ENCODE measurements around the gene GRID2IP. TPM values are rescaled to one million over a fixed set of nuclear protein-coding genes. Genes with fewer than 3 reads are reported as not detected.

GRID2IP gene
- total and polyA plus RNA-seq, 2 of the 13 experiments (the other 11 are each of a cell fraction or from before 2014, with no cell fraction given), result 0.03 TPM; not detected in 1

DNA sequence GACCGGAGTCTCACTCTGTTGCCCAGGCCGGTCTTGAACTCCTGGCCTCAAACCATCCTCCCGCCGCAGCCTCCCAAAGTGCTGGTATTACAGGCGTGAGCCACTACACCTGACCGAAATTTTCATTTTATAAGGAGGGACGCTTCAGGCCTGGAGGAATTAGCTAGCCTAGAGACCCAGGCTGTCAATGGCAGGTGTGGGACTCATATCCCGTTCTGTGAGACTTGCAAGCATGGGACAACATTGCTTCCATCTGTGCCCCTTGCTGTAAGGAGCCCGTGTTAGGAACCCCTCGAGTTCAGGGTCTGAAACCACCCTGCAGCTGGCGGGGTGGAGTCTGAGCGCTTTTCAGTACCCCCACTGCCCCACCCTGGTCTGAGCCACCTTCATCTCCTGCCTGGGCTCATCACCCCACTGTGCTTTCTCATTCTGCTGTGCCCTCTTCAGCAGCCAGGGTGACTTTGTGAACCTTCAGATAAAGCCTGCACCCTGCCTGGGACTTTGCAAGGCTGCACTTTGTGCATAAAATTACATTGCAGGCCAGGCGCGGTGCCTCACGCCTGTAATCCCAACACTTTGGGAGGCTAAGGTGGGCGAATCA lies 102.2 kb downstream of the GRID2IP start (continued):
- TF ChIP-seq, protein P1, sequence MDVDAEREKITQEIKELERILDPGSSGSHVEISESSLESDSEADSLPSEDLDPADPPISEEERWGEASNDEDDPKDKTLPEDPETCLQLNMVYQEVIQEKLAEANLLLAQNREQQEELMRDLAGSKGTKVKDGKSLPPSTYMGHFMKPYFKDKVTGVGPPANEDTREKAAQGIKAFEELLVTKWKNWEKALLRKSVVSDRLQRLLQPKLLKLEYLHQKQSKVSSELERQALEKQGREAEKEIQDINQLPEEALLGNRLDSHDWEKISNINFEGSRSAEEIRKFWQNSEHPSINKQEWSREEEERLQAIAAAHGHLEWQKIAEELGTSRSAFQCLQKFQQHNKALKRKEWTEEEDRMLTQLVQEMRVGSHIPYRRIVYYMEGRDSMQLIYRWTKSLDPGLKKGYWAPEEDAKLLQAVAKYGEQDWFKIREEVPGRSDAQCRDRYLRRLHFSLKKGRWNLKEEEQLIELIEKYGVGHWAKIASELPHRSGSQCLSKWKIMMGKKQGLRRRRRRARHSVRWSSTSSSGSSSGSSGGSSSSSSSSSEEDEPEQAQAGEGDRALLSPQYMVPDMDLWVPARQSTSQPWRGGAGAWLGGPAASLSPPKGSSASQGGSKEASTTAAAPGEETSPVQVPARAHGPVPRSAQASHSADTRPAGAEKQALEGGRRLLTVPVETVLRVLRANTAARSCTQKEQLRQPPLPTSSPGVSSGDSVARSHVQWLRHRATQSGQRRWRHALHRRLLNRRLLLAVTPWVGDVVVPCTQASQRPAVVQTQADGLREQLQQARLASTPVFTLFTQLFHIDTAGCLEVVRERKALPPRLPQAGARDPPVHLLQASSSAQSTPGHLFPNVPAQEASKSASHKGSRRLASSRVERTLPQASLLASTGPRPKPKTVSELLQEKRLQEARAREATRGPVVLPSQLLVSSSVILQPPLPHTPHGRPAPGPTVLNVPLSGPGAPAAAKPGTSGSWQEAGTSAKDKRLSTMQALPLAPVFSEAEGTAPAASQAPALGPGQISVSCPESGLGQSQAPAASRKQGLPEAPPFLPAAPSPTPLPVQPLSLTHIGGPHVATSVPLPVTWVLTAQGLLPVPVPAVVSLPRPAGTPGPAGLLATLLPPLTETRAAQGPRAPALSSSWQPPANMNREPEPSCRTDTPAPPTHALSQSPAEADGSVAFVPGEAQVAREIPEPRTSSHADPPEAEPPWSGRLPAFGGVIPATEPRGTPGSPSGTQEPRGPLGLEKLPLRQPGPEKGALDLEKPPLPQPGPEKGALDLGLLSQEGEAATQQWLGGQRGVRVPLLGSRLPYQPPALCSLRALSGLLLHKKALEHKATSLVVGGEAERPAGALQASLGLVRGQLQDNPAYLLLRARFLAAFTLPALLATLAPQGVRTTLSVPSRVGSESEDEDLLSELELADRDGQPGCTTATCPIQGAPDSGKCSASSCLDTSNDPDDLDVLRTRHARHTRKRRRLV (CRISPR knock-in tag; IDR thresholded peaks at IDR 0.05), result no peak
- TF ChIP-seq, protein P2, sequence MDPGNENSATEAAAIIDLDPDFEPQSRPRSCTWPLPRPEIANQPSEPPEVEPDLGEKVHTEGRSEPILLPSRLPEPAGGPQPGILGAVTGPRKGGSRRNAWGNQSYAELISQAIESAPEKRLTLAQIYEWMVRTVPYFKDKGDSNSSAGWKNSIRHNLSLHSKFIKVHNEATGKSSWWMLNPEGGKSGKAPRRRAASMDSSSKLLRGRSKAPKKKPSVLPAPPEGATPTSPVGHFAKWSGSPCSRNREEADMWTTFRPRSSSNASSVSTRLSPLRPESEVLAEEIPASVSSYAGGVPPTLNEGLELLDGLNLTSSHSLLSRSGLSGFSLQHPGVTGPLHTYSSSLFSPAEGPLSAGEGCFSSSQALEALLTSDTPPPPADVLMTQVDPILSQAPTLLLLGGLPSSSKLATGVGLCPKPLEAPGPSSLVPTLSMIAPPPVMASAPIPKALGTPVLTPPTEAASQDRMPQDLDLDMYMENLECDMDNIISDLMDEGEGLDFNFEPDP (CRISPR knock-in tag; conservative IDR thresholded peaks at IDR 0.05), result no peak
- TF ChIP-seq KDM1A (CRISPR knock-in tag; IDR thresholded peaks at IDR 0.05) (no peak), WIZ (CRISPR knock-in tag; IDR thresholded peaks at IDR 0.05) (no peak), ZNF24 (IDR thresholded peaks at IDR 0.05) (no peak), HDAC2 (CRISPR knock-in tag; IDR thresholded peaks at IDR 0.05) (peak; percentile 22; the same call in 1 of the 2 replicates), HES4 (CRISPR knock-in tag; IDR thresholded peaks at IDR 0.05; ENCODE audit: borderline replicate concordance) (no peak), KLF16 (CRISPR knock-in tag; IDR thresholded peaks at IDR 0.05) (no peak), RFX1 (IDR thresholded peaks at IDR 0.05) (no peak), EZH2 (conservative IDR thresholded peaks at IDR 0.05; ENCODE audit: low read depth, low read length) (no peak), ZNF615 (CRISPR knock-in tag; IDR thresholded peaks at IDR 0.05; ENCODE audit: borderline replicate concordance) (no peak), MEIS1 (CRISPR knock-in tag; IDR thresholded peaks at IDR 0.05; ENCODE audit: borderline replicate concordance) (peak; percentile 80; the same call in 1 of the 2 replicates), BHLHE40 (IDR thresholded peaks at IDR 0.05; ENCODE audit: low read length) (no peak), ZNF567 (CRISPR knock-in tag; IDR thresholded peaks at IDR 0.05; ENCODE audit: borderline replicate concordance) (no peak), ZNF251 (CRISPR knock-in tag; IDR thresholded peaks at IDR 0.05) (no peak)
- TF ChIP-seq, protein P3, sequence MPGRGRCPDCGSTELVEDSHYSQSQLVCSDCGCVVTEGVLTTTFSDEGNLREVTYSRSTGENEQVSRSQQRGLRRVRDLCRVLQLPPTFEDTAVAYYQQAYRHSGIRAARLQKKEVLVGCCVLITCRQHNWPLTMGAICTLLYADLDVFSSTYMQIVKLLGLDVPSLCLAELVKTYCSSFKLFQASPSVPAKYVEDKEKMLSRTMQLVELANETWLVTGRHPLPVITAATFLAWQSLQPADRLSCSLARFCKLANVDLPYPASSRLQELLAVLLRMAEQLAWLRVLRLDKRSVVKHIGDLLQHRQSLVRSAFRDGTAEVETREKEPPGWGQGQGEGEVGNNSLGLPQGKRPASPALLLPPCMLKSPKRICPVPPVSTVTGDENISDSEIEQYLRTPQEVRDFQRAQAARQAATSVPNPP (CRISPR knock-in tag; IDR thresholded peaks at IDR 0.05), result 0 out of 2 replicates have a peak, but pooled peaks have one; percentile 1
- TF ChIP-seq, protein P4, sequence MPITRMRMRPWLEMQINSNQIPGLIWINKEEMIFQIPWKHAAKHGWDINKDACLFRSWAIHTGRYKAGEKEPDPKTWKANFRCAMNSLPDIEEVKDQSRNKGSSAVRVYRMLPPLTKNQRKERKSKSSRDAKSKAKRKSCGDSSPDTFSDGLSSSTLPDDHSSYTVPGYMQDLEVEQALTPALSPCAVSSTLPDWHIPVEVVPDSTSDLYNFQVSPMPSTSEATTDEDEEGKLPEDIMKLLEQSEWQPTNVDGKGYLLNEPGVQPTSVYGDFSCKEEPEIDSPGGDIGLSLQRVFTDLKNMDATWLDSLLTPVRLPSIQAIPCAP (CRISPR knock-in tag; IDR thresholded peaks at IDR 0.05; ENCODE audit: low read depth), result no peak
- TF ChIP-seq, protein P5, sequence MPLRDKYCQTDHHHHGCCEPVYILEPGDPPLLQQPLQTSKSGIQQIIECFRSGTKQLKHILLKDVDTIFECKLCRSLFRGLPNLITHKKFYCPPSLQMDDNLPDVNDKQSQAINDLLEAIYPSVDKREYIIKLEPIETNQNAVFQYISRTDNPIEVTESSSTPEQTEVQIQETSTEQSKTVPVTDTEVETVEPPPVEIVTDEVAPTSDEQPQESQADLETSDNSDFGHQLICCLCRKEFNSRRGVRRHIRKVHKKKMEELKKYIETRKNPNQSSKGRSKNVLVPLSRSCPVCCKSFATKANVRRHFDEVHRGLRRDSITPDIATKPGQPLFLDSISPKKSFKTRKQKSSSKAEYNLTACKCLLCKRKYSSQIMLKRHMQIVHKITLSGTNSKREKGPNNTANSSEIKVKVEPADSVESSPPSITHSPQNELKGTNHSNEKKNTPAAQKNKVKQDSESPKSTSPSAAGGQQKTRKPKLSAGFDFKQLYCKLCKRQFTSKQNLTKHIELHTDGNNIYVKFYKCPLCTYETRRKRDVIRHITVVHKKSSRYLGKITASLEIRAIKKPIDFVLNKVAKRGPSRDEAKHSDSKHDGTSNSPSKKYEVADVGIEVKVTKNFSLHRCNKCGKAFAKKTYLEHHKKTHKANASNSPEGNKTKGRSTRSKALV (CRISPR knock-in tag; IDR thresholded peaks at IDR 0.05), result no peak
- TF ChIP-seq, protein P6, sequence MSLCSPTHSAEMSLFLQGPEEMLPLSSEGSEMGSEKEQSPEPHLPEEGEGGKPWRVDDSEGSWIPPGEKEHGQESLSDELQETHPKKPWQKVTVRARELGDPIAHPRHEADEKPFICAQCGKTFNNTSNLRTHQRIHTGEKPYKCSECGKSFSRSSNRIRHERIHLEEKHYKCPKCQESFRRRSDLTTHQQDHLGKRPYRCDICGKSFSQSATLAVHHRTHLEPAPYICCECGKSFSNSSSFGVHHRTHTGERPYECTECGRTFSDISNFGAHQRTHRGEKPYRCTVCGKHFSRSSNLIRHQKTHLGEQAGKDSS (CRISPR knock-in tag; IDR thresholded peaks at IDR 0.05; ENCODE audit: borderline replicate concordance, low read depth), result 0 out of 2 replicates have a peak, but pooled peaks have one; percentile 31
